MM.1S (cell line): ENCODE data around the gene TRIM36.

Experiments
- DNase-seq: peaks from one replicate; pipeline ENCODE4 v3.0.0-alpha.2; 2015
- H2AFZ ChIP-seq: fragments of 300-600 bp; sonication (generic); 2 replicates; pipeline ENCODE4 v1.6.0; 2016; ENCODE audit warnings: antibody characterized with exemption, low read length
- H3F3A ChIP-seq: fragments of 300-600 bp; sonication (generic); 2 replicates; pipeline ENCODE4 v1.6.1; 2016; ENCODE audit warnings: mild to moderate bottlenecking, antibody characterized with exemption, low read length, moderate library complexity, mixed read lengths; ENCODE audit not compliant: insufficient read depth
- H3K27ac ChIP-seq: fragments of 300-600 bp; sonication (generic); 2 replicates; pipeline ENCODE4 v1.5.1; 2016; ENCODE audit warnings: mild to moderate bottlenecking, low read length
- H3K27me3 ChIP-seq: fragments of 300-600 bp; sonication (generic); replicated peaks from 2 replicates; pipeline ENCODE4 v1.6.0; 2016; ENCODE audit warnings: low read length; ENCODE audit not compliant: insufficient read depth
- H3K36me3 ChIP-seq: fragments of 300-600 bp; sonication (generic); replicated peaks from 2 replicates; pipeline ENCODE4 v1.6.1; 2016; ENCODE audit warnings: mild to moderate bottlenecking, low read length, mixed read lengths; ENCODE audit not compliant: insufficient read depth
- H3K4me1 ChIP-seq: fragments of 300-600 bp; sonication (generic); 2 replicates; pipeline ENCODE4 v1.6.1; 2016; ENCODE audit warnings: low read length, mixed read lengths
- H3K4me2 ChIP-seq: fragments of 300-600 bp; sonication (generic); 2 replicates; pipeline ENCODE4 v1.6.0; 2016; ENCODE audit warnings: low read depth, low read length
- H3K4me3 ChIP-seq: fragments of 300-600 bp; sonication (generic); 2 replicates; pipeline ENCODE4 v1.5.1; 2016; ENCODE audit warnings: low read length, mixed read lengths
- H3K79me2 ChIP-seq: fragments of 300-600 bp; sonication (generic); 2 replicates; pipeline ENCODE4 v1.6.1; 2016; ENCODE audit warnings: mixed run types, low read length, mixed read lengths
- H3K9ac ChIP-seq: fragments of 300-600 bp; sonication (generic); 2 replicates; pipeline ENCODE4 v1.6.1; 2016; ENCODE audit warnings: low read length, mixed read lengths
- H3K9me2 ChIP-seq: fragments of 300-600 bp; sonication (generic); replicated peaks from 2 replicates; pipeline ENCODE4 v1.6.1; 2016; ENCODE audit warnings: mild to moderate bottlenecking, low read length, mixed read lengths; ENCODE audit not compliant: insufficient read depth
- H3K9me3 ChIP-seq: fragments of 300-600 bp; sonication (generic); replicated peaks from 2 replicates; pipeline ENCODE4 v1.6.1; 2016; ENCODE audit warnings: mild to moderate bottlenecking, low read length, mixed read lengths; ENCODE audit not compliant: insufficient read depth
- H4K20me1 ChIP-seq: fragments of 300-600 bp; sonication (generic); 2 replicates; pipeline ENCODE4 v1.6.1; 2016; ENCODE audit warnings: mild to moderate bottlenecking, low read length, moderate library complexity, mixed read lengths; ENCODE audit not compliant: insufficient read depth
- EZH2 ChIP-seq: fragments of 300-600 bp; sonication (generic); optimal IDR thresholded peaks from 2 replicates; pipeline ENCODE3; 2017; ENCODE audit warnings: low read depth, mild to moderate bottlenecking, antibody characterized with exemption, low read length, mixed read lengths
- EZH2phosphoT487 ChIP-seq: fragments of 300-600 bp; sonication (generic); IDR thresholded peaks from 2 replicates; pipeline ENCODE4 v1.6.1; 2018; ENCODE audit warnings: antibody characterized with exemption, low read length
- TF ChIP-seq, protein P1 (sequence below): fragments of 300-600 bp; sonication (generic); IDR thresholded peaks from 2 replicates; pipeline ENCODE4 v1.5.1; 2016; ENCODE audit warnings: antibody characterized with exemption, low read length, mixed read lengths

The TRIM36 gene

GRCh38 chr5:115202952-115203351, 33.2 kb upstream of the TRIM36 start:
- no peaks in the 10 kb centered on the region for H3K27me3 ChIP-seq
- no peaks in the 10 kb centered on the region for H4K20me1 ChIP-seq

GRCh38 chr5:115196161-115196560, 26.5 kb upstream of the TRIM36 start:
- no peaks in the 10 kb centered on the region for H3K36me3 ChIP-seq
- no peak overlapping the region for H2AFZ ChIP-seq
- no peaks in the 10 kb centered on the region for H3K9me2 ChIP-seq
- TF ChIP-seq EZH2 (no peak), EZH2phosphoT487 (no peak)
- TF ChIP-seq, protein P1, sequence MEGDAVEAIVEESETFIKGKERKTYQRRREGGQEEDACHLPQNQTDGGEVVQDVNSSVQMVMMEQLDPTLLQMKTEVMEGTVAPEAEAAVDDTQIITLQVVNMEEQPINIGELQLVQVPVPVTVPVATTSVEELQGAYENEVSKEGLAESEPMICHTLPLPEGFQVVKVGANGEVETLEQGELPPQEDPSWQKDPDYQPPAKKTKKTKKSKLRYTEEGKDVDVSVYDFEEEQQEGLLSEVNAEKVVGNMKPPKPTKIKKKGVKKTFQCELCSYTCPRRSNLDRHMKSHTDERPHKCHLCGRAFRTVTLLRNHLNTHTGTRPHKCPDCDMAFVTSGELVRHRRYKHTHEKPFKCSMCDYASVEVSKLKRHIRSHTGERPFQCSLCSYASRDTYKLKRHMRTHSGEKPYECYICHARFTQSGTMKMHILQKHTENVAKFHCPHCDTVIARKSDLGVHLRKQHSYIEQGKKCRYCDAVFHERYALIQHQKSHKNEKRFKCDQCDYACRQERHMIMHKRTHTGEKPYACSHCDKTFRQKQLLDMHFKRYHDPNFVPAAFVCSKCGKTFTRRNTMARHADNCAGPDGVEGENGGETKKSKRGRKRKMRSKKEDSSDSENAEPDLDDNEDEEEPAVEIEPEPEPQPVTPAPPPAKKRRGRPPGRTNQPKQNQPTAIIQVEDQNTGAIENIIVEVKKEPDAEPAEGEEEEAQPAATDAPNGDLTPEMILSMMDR = no peak
- H3K27ac ChIP-seq = no peak overlapping the region
- H3K4me1 ChIP-seq = no peaks in the 10 kb centered on the region
- H4K20me1 ChIP-seq = no peaks in the 10 kb centered on the region
- H3K27me3 ChIP-seq = no peaks in the 10 kb centered on the region
- H3K79me2 ChIP-seq = no peaks in the 10 kb centered on the region
- H3K9me3 ChIP-seq = no peaks in the 10 kb centered on the region
- H3K9ac ChIP-seq = no peak overlapping the region
- no peaks in the 10 kb centered on the region for H3F3A ChIP-seq
- DNase-seq = no peak
- no peak overlapping the region for H3K4me3 ChIP-seq
- no peak overlapping the region for H3K4me2 ChIP-seq

More at GRCh38 chr5:115202952-115203351, 33.2 kb upstream of the TRIM36 start:
- no peak overlapping the region for H3K4me3 ChIP-seq
- H3F3A ChIP-seq = no peaks in the 10 kb centered on the region
- no peaks in the 10 kb centered on the region for H3K9me2 ChIP-seq
- no peaks in the 10 kb centered on the region for H3K4me1 ChIP-seq
- no peaks in the 10 kb centered on the region for H3K9me3 ChIP-seq
- TF ChIP-seq EZH2phosphoT487 (no peak), EZH2 (no peak)
- TF ChIP-seq, protein P1 = no peak
- no peak overlapping the region for H3K4me2 ChIP-seq
- DNase-seq = no peak
- H3K27ac ChIP-seq = no peak overlapping the region
- H3K79me2 ChIP-seq = no peaks in the 10 kb centered on the region
- no peak overlapping the region for H2AFZ ChIP-seq
- no peak overlapping the region for H3K9ac ChIP-seq
- no peaks in the 10 kb centered on the region for H3K36me3 ChIP-seq

DNA sequence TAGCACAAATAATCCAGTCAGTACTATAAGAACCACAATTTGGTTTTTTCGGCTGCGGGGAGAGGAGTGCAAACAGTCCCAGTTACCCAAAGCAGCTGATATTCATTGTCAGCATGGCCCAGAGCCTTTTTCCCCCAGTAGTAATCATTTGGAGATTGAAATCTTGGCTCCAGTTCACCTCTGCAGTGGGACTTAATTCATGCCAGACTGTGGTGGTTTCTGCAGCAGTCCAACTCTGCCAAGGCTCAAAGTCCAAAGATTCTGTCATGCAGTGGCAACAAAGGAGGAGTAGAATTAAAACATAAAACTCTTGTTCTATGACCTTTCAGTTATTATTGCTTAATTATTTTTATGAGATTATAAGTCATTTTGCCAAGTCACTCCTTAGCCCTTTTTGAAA, 25.0 kb upstream of the TRIM36 start:
- no peaks in the 10 kb centered on the region for H3K4me1 ChIP-seq
- no peak overlapping the region for H3K27ac ChIP-seq
- H3F3A ChIP-seq = no peaks in the 10 kb centered on the region
- H3K4me2 ChIP-seq = no peak overlapping the region
- no peaks in the 10 kb centered on the region for H3K27me3 ChIP-seq
- no peaks in the 10 kb centered on the region for H3K9me3 ChIP-seq
- DNase-seq = no peak
- H2AFZ ChIP-seq = no peak overlapping the region
- no peak overlapping the region for H3K9ac ChIP-seq
- TF ChIP-seq EZH2 (no peak), EZH2phosphoT487 (no peak)
- TF ChIP-seq, protein P1 = no peak
- no peaks in the 10 kb centered on the region for H4K20me1 ChIP-seq
- H3K9me2 ChIP-seq = no peaks in the 10 kb centered on the region
- H3K4me3 ChIP-seq = no peak overlapping the region
- no peaks in the 10 kb centered on the region for H3K36me3 ChIP-seq
- H3K79me2 ChIP-seq = no peaks in the 10 kb centered on the region
